Middle frontal gyrus (tissue), 1 donor: ENCODE results near the gene COPS8.

ENCODE experiments used
- DNase-seq: peaks from one replicate; pipeline ENCODE4 v3.0.0-alpha.2; 2015; ENCODE audit warnings: low spot score; ENCODE audit errors: extremely low spot score

The COPS8 gene

GRCh38 chr2:237085248-237086221, at the start of gene COPS8:
Gene COPS8, plus strand, starts transcription at chr2:237085889. Its CDS starts 76 bp downstream, at chr2:237085965.
- DNase-seq, result peak; percentile 91

GRCh38 chr2:237039301-237040031, 46.2 kb upstream of the COPS8 start:
- no peak for DNase-seq

GRCh38 chr2:237041231-237041630, 44.5 kb upstream of the COPS8 start:
- no peak for DNase-seq

- no peak for DNase-seq
These were observed 43.6 kb upstream of the COPS8 start for GRCh38 chr2:237042101-237042500.

- DNase-seq, result no peak
These were observed 41.8 kb upstream of the COPS8 start for GRCh38 chr2:237043866-237044265.

- no peak for DNase-seq
These were observed 41.4 kb upstream of the COPS8 start for GRCh38 chr2:237044281-237044680.

GRCh38 chr2:237045449-237045848, 40.2 kb upstream of the COPS8 start:
- no peak for DNase-seq

GRCh38 chr2:237048595-237048994, 37.1 kb upstream of the COPS8 start:
- DNase-seq, result no peak

GRCh38 chr2:237051861-237052260, 33.8 kb upstream of the COPS8 start:
- DNase-seq, result no peak

GRCh38 chr2:237053066-237053465, 32.6 kb upstream of the COPS8 start:
- no peak for DNase-seq

GRCh38 chr2:237055386-237056100, 30.1 kb upstream of the COPS8 start:
- DNase-seq, result no peak

GRCh38 chr2:237056287-237056875, 29.3 kb upstream of the COPS8 start:
- no peak for DNase-seq

- no peak for DNase-seq
These were observed 28.6 kb upstream of the COPS8 start for GRCh38 chr2:237057107-237057506.

- DNase-seq, result no peak
These were observed 27.8 kb upstream of the COPS8 start for GRCh38 chr2:237057893-237058300.

- DNase-seq, result no peak
These were observed 27.3 kb upstream of the COPS8 start for GRCh38 chr2:237058423-237058822.

GRCh38 chr2:237059155-237059875, 26.4 kb upstream of the COPS8 start:
- DNase-seq, result no peak

GRCh38 chr2:237060534-237061312, 25.0 kb upstream of the COPS8 start:
- peak; percentile 78 for DNase-seq

GRCh38 chr2:237061356-237061755, 24.3 kb upstream of the COPS8 start:
- no peak for DNase-seq

- DNase-seq, result no peak
These were observed 23.1 kb upstream of the COPS8 start for GRCh38 chr2:237062585-237062984.
